HG02852 (cell line): Measurements from ENCODE around the gene ACOXL.

Source experiments
- ATAC-seq: cut with Tn5 transposase; IDR thresholded peaks from one replicate; pipeline ENCODE4 v1.9.1; 2021; ENCODE audit warnings: mild to moderate bottlenecking, moderate library complexity; ENCODE audit not compliant: unreplicated experiment

ACOXL gene

DNA sequence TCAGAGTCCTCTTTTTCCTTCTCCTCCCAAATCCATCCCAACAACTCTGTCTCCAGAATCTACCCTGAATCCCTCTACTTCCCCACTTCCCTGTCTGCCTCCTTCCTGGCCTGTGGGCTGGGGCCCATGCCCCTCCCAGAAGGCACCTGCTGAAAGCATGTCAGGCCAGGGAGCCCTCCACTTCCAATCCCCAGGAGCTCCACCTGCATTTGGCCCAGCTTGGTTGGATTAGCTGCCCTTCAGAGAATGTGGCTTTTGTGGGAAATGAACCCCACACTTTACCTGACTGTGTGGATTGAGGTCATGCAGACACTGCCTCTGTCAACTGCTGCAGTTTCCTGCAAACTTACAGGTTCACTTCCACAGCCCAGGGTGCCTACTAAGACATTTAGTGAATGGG, 58.5 kb downstream of the ACOXL start:
- no peak for ATAC-seq

DNA sequence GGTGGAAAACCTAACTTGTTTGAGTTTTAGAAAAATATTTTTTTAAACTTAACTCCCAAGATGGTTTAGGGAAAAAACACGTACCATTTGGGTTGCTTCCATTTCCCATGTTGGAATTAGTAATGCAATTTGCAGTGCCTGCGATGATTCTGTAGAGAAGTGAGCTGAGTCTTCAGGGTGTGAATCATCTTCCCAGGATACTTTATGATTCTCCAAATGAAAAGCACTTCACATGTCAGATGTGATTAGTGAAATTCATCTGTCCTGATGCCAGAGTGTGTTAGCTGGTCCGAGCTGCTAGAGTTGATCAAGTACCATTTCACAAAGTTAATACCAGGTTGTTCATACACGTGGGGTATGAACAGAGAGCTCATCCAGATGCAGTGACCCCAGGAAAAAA, 59.1 kb downstream of the ACOXL start:
- no peak for ATAC-seq

DNA sequence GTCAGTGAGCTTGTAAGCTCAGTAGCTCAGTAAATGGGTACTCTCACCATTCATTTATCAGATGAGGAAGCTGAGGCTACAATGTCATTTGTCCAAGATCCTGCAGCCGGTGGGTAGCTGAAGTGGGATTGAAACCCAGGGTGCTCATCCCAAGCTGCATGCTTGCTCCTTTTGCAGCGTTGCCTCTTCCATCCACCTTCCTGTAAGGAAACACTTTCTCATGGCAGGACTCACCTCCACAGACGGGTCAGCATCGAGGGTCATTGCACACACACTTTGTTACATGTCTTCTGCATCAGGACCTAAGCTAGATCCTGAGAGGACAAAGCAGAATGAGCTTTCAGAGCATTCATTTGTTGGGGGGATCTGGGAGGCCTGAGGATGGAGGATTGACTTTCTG, 60.7 kb downstream of the ACOXL start:
- no peak for ATAC-seq

DNA sequence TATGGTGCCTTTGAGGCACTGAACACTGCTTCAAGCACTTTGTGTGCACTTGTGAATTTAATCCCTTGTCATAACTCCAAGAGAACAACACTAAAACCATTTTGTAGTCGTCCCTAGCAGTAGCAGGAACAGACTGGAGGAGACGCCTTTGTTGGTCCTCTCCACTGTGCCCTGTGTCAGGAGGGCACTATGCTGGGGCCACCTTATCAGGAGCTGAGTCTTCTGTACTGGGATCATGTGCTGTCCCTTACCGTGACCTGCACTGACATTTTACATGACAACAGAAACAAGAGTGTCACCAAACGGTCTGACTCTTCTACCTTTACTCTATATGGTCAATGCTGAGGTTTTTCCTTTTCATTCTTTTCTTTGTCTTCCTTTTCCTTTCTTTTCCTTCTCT, 62.0 kb downstream of the ACOXL start:
- ATAC-seq: no peak

DNA sequence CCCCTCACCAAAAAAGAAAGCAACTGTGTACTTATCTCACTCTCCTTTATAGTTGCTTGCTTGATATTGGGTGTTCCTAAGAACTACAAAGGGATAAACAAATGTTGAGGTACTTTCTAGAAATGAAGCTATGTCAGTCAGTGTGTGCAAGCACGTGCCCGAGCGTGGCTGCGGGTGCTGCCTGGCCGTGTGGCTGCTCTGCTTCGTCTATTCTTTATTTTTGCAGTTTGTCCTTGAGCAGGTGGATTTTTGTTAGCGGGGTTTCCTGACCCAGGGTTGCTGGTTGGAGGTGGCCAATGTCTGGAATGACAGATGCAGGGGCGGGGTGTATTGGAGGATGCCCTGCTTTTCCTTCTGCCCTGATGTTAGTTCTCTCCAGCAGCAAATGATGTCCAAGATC, 62.6 kb downstream of the ACOXL start:
- no peak for ATAC-seq

DNA sequence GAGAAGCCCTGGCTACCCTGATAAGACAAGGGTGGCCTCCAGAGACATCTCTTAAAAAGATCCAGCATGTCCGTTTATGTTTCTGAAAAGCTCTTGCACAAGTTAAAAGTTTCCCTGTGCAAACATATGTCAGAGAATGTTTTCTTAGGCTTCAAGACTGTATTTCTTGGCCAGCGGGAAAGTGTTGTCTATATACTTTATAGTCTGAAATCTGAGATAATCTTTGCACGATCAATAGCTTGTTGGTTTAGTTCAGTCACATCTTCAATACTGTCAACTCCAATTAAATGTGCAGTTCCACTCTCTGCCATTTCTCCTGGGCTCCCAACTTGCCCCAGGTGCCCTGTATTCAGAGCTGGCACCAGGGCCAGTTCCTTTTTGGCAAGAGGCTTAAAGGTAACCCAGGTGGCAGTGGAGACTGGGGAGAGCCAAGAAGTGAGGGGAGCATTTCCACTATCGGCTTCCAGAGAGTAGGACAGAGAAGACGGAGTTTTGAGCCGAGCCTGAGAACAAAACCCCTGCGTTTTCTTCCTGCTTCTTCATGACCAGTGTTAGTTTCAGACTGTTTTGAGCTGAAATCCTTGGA, 64.4 kb downstream of the ACOXL start:
- no peak for ATAC-seq

DNA sequence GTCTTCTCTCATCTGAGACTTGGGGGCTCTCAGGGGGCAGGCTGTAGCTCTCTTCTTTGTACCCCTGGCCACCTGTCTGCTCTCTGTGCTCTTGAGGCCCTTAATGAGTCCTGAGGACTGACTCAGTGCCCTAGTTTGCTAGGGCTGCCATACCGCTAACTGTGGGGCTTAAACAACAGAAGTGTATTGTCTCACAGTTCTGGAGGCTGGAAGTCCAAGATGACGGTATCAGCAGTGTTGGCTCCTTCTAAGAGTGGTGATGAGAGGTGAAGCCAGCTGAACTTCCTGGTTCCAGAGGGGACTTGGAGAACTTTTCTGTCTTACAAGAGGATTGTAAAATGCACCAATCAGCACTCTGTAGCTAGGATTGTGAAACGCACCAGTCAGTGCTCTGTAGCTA, 67.0 kb downstream of the ACOXL start:
- ATAC-seq: no peak

DNA sequence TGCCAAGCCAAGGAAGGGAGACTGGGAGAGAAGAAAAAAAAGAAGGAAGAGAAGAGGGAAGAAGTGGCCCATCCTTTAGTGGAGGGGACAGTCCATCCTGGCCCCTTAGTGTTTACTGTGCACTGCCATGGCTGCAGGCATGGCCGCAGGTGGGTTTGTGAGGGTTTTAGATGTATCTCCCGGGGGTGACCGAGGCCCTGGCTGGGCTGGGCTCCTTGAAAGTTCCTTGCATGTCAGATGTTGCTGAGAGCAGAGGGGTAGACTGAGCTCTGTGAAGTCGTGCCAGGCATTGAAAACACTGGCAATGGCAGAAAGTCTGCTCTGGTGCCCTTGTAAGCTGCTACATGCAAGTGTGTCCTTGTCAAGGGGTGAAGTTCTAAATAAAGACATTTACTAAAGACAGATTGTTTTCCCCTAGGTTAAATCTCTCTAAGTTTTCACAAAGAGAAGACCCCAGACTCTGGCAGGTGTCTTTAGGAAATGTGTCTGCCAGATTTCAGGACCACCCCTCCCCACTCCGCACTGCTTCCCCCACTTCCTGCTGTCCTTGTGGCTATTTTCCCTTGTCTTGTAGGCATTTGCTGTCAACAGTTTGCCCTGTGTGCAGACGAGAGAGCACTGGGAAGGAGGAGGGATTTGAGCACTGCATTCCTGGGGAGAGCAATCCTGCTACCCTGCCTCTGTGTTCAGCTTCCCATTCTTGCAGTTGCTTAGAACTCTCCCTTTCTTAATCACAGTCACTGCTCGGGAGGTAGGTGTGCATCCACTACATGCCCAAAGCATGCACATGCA, 68.4 kb downstream of the ACOXL start:
- ATAC-seq: no peak

DNA sequence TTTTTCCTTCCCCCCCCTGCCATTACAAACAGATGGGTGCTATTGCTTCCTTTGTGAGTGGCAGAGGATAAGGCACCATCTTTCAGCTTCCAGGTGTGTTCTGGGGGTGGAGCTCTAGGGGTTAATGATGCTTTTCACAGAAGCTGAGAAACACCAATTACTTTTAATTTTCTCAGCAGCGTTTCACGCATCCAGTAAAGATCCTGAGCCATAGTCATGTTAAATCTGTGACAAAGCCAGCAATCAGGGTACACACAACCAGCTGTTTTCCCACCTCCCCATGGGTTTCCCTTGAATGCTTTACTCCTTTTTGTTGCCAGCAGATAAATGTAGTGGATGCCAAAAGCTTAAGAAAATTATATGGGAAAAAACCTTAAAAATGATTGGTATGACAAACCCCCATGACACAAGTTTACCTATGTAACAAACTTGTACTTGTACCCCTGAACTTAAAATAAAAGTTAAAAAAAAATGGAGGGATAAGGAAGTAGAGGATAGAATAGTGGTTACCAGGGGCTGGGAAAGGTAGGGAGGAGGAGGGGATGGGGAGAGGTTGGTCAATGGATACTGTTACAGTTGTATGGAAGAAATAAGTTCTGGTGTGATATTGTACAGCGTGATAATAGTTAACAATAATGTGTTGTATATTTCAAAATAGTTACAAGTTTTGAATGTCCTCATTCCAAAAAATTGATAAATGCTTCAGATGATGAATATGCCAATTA, 70.0 kb downstream of the ACOXL start:
- no peak for ATAC-seq

DNA sequence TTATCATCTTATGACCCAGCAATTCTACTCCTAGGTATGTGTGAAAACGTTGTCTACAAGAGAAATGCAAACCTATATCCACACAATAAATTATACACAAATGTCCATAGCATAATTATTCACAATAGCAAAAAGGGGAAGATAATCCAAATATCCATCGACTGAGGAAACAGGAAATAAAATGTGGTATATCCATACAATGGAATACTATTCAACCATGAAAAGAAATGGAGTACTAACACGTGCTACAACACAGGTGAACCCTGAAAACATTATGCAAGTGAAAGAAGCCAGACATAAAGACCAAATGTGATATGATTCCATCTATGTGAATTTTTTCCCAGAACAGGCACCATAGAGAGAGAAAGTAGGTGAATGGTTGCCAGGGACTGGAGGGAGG, 72.1 kb downstream of the ACOXL start:
- peak; percentile 16 for ATAC-seq

DNA sequence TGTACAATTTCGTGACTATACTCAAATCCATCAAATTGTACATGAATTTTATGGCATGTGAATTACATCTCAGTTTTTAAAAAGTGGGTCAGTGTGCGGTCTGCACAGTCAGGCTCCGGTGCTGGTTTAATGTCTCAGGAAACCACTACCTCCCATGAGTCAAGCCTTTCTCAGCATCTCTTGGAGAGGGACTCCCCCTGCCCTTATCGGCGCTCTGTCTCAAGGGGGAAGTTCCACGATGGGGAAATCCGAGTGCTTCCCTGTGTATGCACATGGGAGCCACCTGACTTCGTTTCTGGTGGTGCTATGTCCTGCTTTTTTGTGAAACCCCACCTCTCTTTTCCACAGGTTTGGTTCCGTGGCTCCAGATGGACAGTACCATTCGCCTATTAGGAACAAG, 72.5 kb downstream of the ACOXL start:
- peak; percentile 86 for ATAC-seq

DNA sequence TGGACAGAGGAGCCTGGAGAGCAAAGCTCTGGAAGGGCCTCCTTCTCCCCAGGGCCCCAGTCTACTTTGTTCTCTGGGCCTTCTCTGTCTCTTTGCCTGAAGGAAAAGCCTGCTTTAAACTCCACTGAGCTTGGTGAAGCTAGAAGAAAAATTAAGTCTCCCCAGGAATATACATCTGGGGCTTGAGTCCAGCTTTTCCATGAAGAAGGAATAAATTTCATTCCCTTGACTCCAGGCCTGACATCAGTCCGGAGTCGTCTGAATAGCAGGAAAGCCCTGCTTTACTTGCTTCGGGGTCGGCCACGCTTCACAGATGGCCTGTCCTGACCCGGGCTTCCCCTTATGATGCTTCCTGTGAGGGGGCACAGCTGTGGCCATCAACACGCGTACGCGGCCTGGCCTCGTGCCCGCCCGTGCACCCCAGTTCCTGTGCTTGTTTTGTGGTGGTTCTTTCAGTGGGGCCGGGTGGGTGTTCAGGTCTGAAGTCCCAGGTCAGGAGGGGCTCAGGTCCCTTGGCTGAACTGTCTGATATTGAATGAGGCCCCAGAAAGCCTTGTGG, 73.6 kb downstream of the ACOXL start:
- no peak for ATAC-seq

DNA sequence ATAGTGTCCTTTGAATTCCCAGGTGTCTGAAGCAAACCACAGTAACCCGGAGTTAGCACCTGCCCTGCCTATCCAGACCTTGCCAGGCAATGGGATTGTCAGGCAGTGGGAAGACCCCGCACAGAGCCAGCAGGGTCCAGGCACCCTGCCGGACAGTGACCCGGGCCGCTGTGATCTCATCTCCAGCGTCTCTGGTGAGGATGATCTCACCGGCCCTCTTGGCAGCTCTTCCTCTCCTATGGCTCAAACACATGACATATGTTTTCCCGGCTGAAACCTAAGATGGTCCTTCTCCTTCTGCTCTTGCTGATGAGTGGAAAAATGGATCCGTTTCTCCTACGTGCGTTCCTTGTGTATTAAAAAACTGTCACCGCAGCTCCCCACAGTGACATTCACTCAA, 75.1 kb downstream of the ACOXL start:
- ATAC-seq: no peak

DNA sequence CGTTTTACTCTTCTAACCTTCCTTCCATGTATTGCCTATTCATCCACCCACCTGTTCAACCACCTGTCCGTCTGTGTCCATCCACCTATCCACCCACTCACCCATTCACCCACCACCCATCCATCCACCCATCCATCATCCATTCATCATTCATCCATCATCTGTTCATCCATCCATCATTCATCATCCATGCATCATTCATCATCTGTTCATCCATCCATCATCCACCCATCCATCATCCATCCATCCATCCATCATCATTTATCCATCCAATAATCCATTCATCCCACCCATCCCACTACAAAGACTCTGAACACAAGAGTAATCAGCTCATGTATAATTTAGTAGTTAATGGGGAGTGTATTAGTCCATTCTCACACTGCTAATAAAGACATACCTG, 78.0 kb downstream of the ACOXL start:
- ATAC-seq: no peak

DNA sequence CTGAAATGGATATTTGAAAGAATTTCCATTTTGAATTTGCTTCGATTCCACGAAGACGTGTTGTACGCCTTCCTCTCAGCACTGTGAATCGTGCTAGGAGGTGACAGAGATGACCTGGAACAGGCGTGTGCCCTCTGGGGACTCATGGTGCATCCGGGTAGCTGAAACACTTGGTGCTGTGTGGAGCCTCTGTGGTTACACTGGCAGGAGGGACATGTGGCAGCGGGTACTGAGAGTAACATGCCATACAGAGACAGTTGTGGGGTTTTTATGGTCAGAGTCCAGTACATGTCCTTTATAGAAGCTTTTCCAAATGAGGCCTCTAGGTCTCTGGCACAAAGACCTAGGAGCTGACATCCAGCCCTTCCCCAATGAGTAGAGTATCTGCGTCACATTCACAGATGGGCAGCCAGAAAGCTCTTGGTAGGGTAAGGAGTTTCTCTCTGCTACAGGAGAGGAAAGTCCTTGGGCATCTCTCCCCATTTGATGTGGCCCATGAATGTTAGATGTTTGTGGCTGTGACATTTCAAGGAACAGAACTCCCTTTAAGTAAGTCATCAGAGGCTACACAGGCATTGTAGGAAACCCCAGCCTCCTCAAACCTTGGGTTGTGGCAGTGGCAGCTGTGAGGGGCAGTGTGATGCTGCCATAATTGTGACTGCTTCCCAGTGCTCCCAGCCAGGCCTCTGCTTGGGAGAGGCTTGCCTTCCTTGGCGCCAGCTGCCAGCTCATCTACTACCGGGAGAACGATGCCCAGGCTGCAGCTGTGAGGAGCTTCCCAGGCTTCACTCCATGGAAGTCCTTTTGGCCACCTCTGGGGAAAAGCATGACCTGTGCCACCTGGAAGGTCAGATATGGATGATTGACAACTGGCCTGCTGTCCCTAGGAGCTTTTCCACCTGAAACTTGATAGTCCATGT, 80.6 kb downstream of the ACOXL start:
- ATAC-seq: no peak

DNA sequence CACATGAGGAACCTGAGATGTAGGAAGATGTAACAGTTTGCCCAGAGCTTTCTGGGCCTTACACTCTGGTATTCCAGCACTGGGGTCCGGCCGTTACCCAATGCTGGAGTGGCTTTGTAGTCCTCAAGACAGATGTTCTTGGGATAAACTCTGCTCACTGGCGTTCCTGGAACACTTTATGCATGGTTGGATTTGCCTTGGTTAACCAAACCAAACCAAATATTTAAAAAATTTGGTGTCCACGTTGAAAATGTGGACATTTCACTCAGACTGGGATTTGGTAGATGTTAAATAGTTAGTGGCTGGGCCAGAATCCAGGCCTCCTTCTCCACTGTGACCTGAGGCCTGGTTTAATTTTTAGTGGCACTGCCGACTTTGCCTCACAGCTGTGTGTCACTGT, 81.5 kb downstream of the ACOXL start:
- ATAC-seq: no peak

DNA sequence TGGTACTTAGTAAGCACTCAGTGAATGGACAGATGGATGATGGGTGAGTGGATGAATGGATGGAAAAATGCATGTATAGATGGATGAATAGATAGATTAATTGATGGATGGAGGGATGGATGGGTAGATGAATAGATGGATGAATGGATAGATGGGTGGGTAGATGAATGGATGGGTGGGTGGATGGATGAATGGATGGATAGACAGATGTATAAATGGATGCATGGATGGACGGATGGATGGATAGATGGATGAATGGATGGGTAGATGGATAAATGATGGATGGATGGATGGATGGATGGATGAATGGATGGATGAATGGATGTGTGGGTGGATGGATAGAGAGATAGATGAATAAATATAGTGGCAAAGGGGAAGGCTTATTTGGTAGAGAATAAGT, 83.6 kb downstream of the ACOXL start:
- no peak for ATAC-seq

DNA sequence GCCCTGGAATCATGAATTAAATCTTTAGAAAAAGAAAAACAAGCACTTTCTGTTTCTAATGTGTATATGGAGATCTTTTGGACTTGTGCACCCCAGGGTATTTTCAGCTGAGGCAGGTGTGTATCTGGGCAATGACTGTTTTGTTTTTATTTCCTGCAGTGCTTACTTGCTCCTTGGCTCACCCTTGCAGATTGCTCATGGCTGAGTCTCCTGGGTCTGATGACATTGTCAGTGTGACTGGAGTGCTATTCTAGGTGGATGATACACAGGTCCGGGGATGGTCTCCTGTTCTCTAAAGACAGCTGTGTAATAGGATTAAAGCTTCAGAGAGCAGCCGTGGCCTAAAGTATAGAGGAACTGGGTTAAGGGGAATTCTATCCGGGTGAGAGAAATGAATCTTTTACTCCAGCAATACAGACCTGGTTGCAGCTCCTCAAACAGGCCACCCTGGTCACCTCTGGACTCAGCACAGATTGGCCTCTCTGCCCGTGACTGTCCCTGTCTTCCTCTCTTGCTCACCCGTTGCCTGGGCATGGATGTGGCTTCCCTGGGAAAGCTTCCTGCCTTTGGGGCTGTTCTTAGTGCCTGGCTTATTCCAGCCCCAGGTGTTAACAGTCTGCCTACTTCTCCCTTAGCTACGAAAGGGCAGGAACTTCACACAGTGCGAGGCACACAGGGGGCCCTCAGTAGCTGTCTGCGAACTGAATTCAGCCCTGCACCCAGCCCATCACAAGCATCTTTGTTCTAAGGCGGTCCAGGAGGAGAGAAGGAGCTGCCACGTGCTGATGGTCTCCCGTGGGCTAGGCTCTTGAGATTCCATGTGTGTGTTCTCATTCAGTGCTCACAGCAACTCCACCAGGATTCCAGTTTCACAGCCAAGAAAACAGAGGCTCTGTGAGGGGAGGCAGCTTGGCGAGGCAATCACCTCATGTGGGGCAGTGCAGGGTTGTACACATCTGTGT, 84.3 kb downstream of the ACOXL start:
- ATAC-seq: no peak

DNA sequence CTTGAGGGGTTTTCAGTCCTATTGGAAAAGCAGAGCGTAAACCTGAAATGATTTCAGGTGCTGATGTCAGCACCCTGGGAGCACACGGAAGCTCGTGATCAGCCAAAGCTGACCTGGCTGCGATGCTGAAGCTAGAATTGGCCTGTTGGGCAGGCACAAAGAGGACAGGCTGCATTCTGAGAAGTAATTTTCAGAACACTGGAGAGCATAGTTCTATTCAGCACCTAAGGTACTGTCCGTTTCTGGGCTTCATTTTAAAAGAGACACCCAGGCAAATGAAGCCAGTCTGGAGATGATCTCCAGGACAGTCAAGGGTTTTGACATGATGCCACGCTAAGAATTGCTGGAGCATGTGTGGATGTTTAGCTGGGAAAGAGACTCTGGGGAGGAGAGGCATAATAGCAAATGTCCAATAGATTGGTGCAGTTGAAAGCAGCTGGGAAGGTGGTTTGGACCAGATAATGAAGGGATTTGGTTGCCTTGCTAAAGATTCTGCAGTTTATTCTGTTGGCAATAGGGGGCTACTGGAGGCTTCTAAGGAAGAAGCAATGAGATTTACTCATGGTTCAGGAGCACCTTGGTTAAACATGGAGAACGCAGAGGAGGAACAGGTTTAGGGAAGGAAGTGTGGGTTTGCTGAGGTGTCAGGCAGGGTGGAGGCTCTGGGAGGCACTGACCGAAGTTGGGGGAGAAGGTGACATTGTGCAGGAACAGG, 86.6 kb downstream of the ACOXL start:
- ATAC-seq: no peak
